ENCODE measurements around the gene ZBTB7C. TPM values are rescaled to one million over a fixed set of nuclear protein-coding genes. Genes with fewer than 3 reads are reported as not detected.

The ZBTB7C gene
- total RNA-seq, 1 donor from 2014 or later: 1.1 TPM

DNA sequence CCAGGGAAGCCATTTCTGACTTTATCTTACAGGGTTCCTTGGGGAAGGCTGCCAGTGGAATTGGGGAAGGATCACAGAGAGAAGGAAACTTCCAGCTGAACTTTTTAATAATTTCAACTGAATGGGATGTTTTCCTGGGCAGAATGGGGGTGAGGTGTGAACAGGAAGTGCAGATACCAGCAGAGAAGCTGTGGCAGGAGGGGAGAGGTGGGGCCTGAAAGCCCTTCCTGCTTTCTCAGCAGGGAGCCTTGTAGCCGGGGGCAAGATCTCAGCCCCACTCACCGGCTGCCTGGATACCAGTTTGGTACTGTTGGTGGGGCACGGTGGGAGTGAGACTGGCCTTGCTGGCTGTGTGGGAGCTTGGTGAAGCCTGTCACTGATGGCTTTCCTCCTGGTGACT lies 170.5 kb downstream of the ZBTB7C start:
- H3K36me3 ChIP-seq (ENCODE audit: control insufficient read depth, insufficient read depth, low read length): no peaks in the 10 kb centered on the region
- no peak overlapping the region for H3K4me3 ChIP-seq (ENCODE audit: low read depth, low read length)
- no peaks in the 10 kb centered on the region for H3K27me3 ChIP-seq (ENCODE audit: control insufficient read depth, insufficient read depth, low read length)
- DNase-seq (ENCODE audit: low read depth): no peak
- TF ChIP-seq, protein P1, sequence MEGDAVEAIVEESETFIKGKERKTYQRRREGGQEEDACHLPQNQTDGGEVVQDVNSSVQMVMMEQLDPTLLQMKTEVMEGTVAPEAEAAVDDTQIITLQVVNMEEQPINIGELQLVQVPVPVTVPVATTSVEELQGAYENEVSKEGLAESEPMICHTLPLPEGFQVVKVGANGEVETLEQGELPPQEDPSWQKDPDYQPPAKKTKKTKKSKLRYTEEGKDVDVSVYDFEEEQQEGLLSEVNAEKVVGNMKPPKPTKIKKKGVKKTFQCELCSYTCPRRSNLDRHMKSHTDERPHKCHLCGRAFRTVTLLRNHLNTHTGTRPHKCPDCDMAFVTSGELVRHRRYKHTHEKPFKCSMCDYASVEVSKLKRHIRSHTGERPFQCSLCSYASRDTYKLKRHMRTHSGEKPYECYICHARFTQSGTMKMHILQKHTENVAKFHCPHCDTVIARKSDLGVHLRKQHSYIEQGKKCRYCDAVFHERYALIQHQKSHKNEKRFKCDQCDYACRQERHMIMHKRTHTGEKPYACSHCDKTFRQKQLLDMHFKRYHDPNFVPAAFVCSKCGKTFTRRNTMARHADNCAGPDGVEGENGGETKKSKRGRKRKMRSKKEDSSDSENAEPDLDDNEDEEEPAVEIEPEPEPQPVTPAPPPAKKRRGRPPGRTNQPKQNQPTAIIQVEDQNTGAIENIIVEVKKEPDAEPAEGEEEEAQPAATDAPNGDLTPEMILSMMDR (IDR thresholded peaks at IDR 0.05; ENCODE audit: insufficient read depth, low read length, poor library complexity, severe bottlenecking): no peak

DNA sequence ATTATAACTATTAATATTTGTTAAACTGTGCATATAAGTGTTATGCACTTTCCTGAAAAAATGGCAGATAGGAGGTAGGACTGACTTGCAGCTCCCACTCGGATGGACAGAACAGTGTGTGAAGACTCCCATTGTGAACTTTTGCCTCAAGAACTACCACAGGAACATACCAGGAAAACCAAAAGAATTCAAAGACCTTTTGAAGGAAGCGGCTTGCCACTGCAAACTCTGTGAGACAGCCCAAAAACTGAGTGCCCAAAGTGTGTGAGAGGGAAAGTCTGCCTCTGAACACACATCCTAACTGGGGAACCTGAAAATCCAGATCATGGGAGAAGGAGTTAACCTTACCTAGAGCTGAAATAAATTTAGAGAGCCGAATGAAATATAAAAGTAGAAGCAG lies 171.0 kb downstream of the ZBTB7C start:
- no peaks in the 10 kb centered on the region for H3K27me3 ChIP-seq (ENCODE audit: control insufficient read depth, insufficient read depth, low read length)
- no peak for DNase-seq (ENCODE audit: low read depth)
- TF ChIP-seq, protein P1 (IDR thresholded peaks at IDR 0.05; ENCODE audit: insufficient read depth, low read length, poor library complexity, severe bottlenecking): no peak
- no peaks in the 10 kb centered on the region for H3K36me3 ChIP-seq (ENCODE audit: control insufficient read depth, insufficient read depth, low read length)
- H3K4me3 ChIP-seq (ENCODE audit: low read depth, low read length): no peak overlapping the region

DNA sequence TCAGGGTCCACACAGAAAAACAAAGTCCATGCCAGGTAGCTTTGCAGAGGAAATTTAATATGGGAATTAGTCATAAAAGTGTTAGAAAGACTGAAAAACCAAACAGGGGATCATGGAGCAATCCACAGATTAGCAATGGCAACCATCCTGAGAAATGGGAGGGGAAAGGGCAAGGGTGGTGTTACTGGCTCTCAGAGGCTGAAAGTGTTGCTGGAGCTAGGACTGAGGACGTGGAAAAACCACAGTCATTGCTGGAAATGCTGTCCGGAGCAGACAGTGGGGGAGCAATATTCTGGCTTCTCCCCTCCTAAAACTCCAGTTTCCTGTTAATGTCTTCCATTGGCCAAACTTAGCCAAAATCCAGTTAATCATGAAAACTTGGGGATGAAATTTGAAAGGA lies 172.4 kb downstream of the ZBTB7C start:
- TF ChIP-seq, protein P1 (IDR thresholded peaks at IDR 0.05; ENCODE audit: insufficient read depth, low read length, poor library complexity, severe bottlenecking): no peak
- no peaks in the 10 kb centered on the region for H3K36me3 ChIP-seq (ENCODE audit: control insufficient read depth, insufficient read depth, low read length)
- H3K4me3 ChIP-seq (ENCODE audit: low read depth, low read length): no peak overlapping the region
- no peak for DNase-seq (ENCODE audit: low read depth)
- no peaks in the 10 kb centered on the region for H3K27me3 ChIP-seq (ENCODE audit: control insufficient read depth, insufficient read depth, low read length)

DNA sequence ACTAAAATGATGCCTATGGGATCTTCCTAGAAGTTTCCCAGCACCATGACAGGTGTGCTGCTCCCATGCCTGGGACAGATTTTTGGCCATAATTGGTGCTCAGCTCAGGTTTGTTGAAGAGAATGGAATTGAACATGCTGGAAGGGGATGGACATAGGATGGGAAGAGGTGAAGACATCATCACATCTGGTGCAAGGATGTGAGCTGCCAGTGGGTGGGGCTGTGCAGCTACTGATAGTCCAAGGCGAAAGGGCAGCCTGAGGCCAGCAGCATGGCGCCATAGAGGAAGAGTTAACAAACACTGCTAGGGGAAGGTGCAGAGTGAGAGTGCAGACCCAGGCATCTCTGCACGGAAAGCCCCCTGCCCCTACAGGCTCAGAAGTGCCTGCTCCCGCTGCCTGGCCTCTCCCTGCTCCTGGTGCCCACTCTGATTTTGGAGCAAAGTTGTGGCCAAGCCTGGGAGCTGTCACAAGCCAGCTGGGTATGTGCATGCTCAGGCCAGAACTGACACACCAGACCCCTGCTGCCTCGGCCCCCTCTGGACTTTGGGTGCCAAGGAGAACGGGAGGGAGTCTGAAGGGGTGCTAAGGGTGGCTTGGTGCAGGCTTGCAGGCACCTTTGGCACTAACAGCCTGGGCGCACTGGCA lies 178.6 kb downstream of the ZBTB7C start:
- DNase-seq (ENCODE audit: low read depth): no peak

DNA sequence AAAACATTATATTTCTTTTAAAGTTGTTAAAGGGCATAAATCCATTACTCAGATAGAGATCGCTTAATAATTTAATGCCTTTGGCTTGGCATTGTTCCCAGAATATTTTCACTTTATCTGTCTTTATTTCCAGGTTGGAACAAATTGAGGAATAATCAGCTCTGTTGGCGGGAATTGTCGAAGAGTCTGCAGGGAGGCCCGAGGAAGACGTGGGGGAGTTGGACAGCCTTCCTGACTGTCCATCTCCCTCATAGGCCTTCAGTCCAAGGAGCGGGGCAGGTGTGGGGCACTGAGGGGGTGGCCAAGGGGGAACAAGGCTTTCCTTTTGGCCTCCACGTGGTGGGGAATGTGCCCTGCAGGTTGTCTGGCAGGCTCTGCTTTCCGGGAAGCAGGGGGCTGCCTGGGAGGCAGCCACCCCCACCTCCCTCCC lies 179.6 kb downstream of the ZBTB7C start:
- DNase-seq (ENCODE audit: low read depth): no peak
- Histone ChIP-seq H3K36me3 (ENCODE audit: control insufficient read depth, insufficient read depth, low read length) (no peaks in the 10 kb centered on the region), H3K4me3 (ENCODE audit: low read depth, low read length) (no peak overlapping the region), H3K27me3 (ENCODE audit: control insufficient read depth, insufficient read depth, low read length) (no peaks in the 10 kb centered on the region)
- TF ChIP-seq, protein P1 (IDR thresholded peaks at IDR 0.05; ENCODE audit: insufficient read depth, low read length, poor library complexity, severe bottlenecking): peak; percentile 24

More for the DNA sequence above, 178.6 kb downstream of the ZBTB7C start:
- TF ChIP-seq, protein P1 (IDR thresholded peaks at IDR 0.05; ENCODE audit: insufficient read depth, low read length, poor library complexity, severe bottlenecking): peak; percentile 81
- Histone ChIP-seq H3K36me3 (ENCODE audit: control insufficient read depth, insufficient read depth, low read length) (no peaks in the 10 kb centered on the region), H3K4me3 (ENCODE audit: low read depth, low read length) (no peak overlapping the region), H3K27me3 (ENCODE audit: control insufficient read depth, insufficient read depth, low read length) (no peaks in the 10 kb centered on the region)

DNA sequence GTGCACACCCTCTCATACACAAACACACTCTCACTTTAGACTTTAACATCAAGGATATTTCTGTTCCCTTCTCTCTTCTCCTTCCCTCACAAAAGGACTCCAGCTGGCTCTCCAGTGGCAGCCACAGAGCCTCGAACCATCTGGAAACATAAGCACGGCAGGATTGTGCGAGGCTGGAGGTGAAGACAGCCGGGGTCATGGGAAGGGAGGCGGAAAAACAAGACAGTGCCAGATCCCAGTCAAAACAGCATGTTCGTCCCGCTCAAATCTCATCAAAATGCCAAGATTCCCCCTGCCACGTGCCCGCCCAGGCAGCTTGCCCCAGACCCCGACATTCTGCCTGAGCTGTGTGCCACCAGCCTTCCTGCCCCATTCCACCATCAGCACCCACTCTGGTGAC lies 180.3 kb downstream of the ZBTB7C start:
- DNase-seq (ENCODE audit: low read depth): no peak
- TF ChIP-seq, protein P1 (IDR thresholded peaks at IDR 0.05; ENCODE audit: insufficient read depth, low read length, poor library complexity, severe bottlenecking): no peak
- no peak overlapping the region for H3K4me3 ChIP-seq (ENCODE audit: low read depth, low read length)
- H3K27me3 ChIP-seq (ENCODE audit: control insufficient read depth, insufficient read depth, low read length): no peaks in the 10 kb centered on the region
- H3K36me3 ChIP-seq (ENCODE audit: control insufficient read depth, insufficient read depth, low read length): no peaks in the 10 kb centered on the region

Measured in kidney epithelial cell (primary cell).